SK-N-SH (cell line): ENCODE data around the gene OR9A2.

ENCODE experiments used
- CTCF ChIP-seq: fragments of 200-600 bp; sonication (generic); IDR thresholded peaks from 2 replicates; pipeline ENCODE4 v1.6.1; 2017; ENCODE audit warnings: antibody characterized with exemption, mild to moderate bottlenecking, moderate library complexity
- EP300 ChIP-seq, 2 experiments: IDR thresholded peaks; 2 replicates each; pipeline versions ENCODE4 v1.4.0 to v1.6.1; 2012; ENCODE audit warnings: borderline replicate concordance in 1 of 2, low read depth in 1 of 2, low read length in 1 of 2
- GABPA ChIP-seq: IDR thresholded peaks from 2 replicates; pipeline ENCODE4 v1.4.0; 2012; ENCODE audit warnings: low read depth, mild to moderate bottlenecking
- GATA2 ChIP-seq: sonication (generic); formaldehyde crosslinking; IDR thresholded peaks from 2 replicates; pipeline ENCODE4 v1.5.0; 2020; ENCODE audit warnings: mild to moderate bottlenecking, missing genetic modification reagents
- IRF3 ChIP-seq: fragments of 150-350 bp; IDR thresholded peaks from 2 replicates; pipeline ENCODE4 v1.6.1; 2016; ENCODE audit warnings: mild to moderate bottlenecking, low read depth, low read length
- PBX3 ChIP-seq: IDR thresholded peaks from 2 replicates; pipeline ENCODE4; 2012
- POLR2AphosphoS5 ChIP-seq: IDR thresholded peaks from 2 replicates; pipeline ENCODE4 v1.6.1; 2012; ENCODE audit warnings: low read depth, low read length
- RAD21 ChIP-seq: IDR thresholded peaks from 2 replicates; pipeline ENCODE4 v1.6.1; 2012; ENCODE audit warnings: mild to moderate bottlenecking, low read length
- REST ChIP-seq: IDR thresholded peaks from 2 replicates; pipeline ENCODE4 v1.6.1; 2012; ENCODE audit warnings: mild to moderate bottlenecking, low read depth, low read length, moderate library complexity
- RFX5 ChIP-seq: IDR thresholded peaks from 2 replicates; pipeline ENCODE4 v1.6.1; 2012; ENCODE audit warnings: mild to moderate bottlenecking, improper control_type of control experiment, low read length
- RXRA ChIP-seq: IDR thresholded peaks from 2 replicates; pipeline ENCODE4 v1.4.0; 2012; ENCODE audit warnings: low read depth, mild to moderate bottlenecking, borderline replicate concordance

GRCh38 chr7:143025371-143025770 is 1.6 kb downstream of the OR9A2 start:
- TF ChIP-seq RXRA (no peak), EP300 (IDR thresholded peaks at IDR 0.05; ENCODE audit: borderline replicate concordance in 1 of 2, low read depth in 1 of 2, low read length in 1 of 2) (no peak), IRF3 (no peak), GATA2 (no peak), RAD21 (no peak), CTCF (no peak), REST (no peak), PBX3 (no peak), POLR2AphosphoS5 (no peak), GABPA (no peak), RFX5 (no peak)
